GDM1 (cell line): ENCODE results near the gene USP7.
"Not testable (repeated sequence)": the region's sequence is repeated elsewhere in the genome, so short reads cannot be mapped to it uniquely, and the experiment has no call there.

Experiments used
- DNase-seq: peaks from one replicate; lab custom pipeline; 2025; lab: John Stamatoyannopoulos, UW

Gene USP7

DNA sequence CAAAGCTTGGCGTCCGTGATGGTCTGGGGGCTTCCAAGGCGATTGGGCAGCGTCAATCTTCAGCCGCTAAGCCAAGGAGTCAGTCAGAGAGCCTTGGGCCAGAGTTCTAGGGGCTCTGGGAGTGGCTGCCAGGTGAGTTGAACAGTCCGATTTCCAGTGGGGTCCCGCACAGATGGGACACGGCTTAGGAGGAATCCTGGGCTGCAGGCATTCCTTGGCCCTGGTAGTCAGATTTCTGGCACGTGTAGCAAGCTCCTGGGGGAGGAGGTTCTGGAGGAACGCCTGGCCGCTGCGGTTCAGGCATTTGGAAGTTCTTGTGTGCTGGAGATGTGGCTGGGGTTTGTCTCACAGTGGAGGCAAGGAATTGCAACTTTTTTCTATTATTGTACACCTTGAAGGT lies 120.4 kb downstream of the USP7 start:
- not testable (repeated sequence) for DNase-seq
